H9 (cell line): ENCODE data around the gene RRAD. TPM values are rescaled to one million over a fixed set of nuclear protein-coding genes. Genes with fewer than 3 reads are reported as not detected.

Source experiments
- DNase-seq: peaks from one replicate; pipeline ENCODE4 v3.0.0-alpha.2; 2017
- H2AFZ ChIP-seq: one replicate; pipeline ENCODE4 v1.6.1; 2013; ENCODE audit warnings: mild to moderate bottlenecking, low read length, control low read depth, moderate library complexity
- H2AK5ac ChIP-seq: 2 replicates; pipeline ENCODE4 v1.6.1; 2013; ENCODE audit warnings: low read length, control low read depth, mixed read lengths; ENCODE audit not compliant: insufficient read length
- H2BK120ac ChIP-seq: one replicate; pipeline ENCODE4 v1.6.1; 2013; ENCODE audit warnings: low read depth, mild to moderate bottlenecking, low read length, control low read depth, inconsistent platforms; ENCODE audit not compliant: poor library complexity, severe bottlenecking
- H2BK12ac ChIP-seq: 2 replicates; pipeline ENCODE4 v1.6.1; 2013; ENCODE audit warnings: low read length, control low read depth, mixed read lengths, low read depth; ENCODE audit not compliant: insufficient read length
- H2BK15ac ChIP-seq: 2 replicates; pipeline ENCODE4 v1.6.1; 2013; ENCODE audit warnings: low read depth, low read length, control low read depth
- H2BK20ac ChIP-seq: one replicate; pipeline ENCODE4 v1.6.1; 2013; ENCODE audit warnings: low read depth, mild to moderate bottlenecking, low read length, control low read depth, inconsistent platforms; ENCODE audit not compliant: poor library complexity, severe bottlenecking
- H2BK5ac ChIP-seq: 2 replicates; pipeline ENCODE4 v1.6.1; 2013; ENCODE audit warnings: low read length, control low read depth, mixed read lengths; ENCODE audit not compliant: insufficient read length
- H3K14ac ChIP-seq: 2 replicates; pipeline ENCODE4 v1.6.1; 2013; ENCODE audit warnings: low read length, control low read depth; ENCODE audit not compliant: insufficient read depth
- H3K18ac ChIP-seq: 2 replicates; pipeline ENCODE4 v1.6.1; 2013; ENCODE audit warnings: low read depth, mild to moderate bottlenecking, mixed read lengths, low read length, control low read depth; ENCODE audit not compliant: insufficient read length
- H3K23ac ChIP-seq: 2 replicates; pipeline ENCODE4 v1.6.1; 2013; ENCODE audit warnings: low read length, control low read depth, mixed read lengths, low read depth; ENCODE audit not compliant: insufficient read length
- H3K23me2 ChIP-seq: 2 replicates; pipeline ENCODE4 v1.6.1; 2013; ENCODE audit warnings: low read depth, mild to moderate bottlenecking, mixed read lengths, low read length, control low read depth; ENCODE audit not compliant: insufficient read length, poor library complexity, severe bottlenecking
- H3K27ac ChIP-seq: 2 replicates; pipeline ENCODE4 v1.5.1; 2013; ENCODE audit warnings: low read length, control low read depth, mixed read lengths, low read depth; ENCODE audit not compliant: insufficient read length
- H3K27me3 ChIP-seq: 2 replicates; pipeline ENCODE4 v1.6.1; 2013; ENCODE audit warnings: low read length, control low read depth, inconsistent platforms; ENCODE audit not compliant: insufficient read depth
- H3K4ac ChIP-seq: 2 replicates; pipeline ENCODE4 v1.6.1; 2013; ENCODE audit warnings: low read depth, mild to moderate bottlenecking, control low read depth, inconsistent platforms, low read length, moderate library complexity
- H3K4me1 ChIP-seq: 2 replicates; pipeline ENCODE4 v1.6.1; 2013; ENCODE audit warnings: low read length, control low read depth, inconsistent platforms; ENCODE audit not compliant: insufficient read depth
- H3K4me2 ChIP-seq: 2 replicates; pipeline ENCODE4 v1.6.1; 2013; ENCODE audit warnings: low read length, control low read depth, mixed read lengths; ENCODE audit not compliant: insufficient read length, insufficient read depth
- H3K56ac ChIP-seq: 2 replicates; pipeline ENCODE4 v1.6.1; 2013; ENCODE audit warnings: low read depth, mild to moderate bottlenecking, mixed read lengths, low read length, control low read depth; ENCODE audit not compliant: insufficient read length
- H3K79me1 ChIP-seq: 2 replicates; pipeline ENCODE4 v1.6.1; 2013; ENCODE audit warnings: low read depth, mild to moderate bottlenecking, moderate library complexity, low read length, control low read depth, inconsistent platforms; ENCODE audit not compliant: insufficient read depth, poor library complexity, severe bottlenecking
- H3K79me2 ChIP-seq: 2 replicates; pipeline ENCODE4 v1.6.1; 2013; ENCODE audit warnings: low read length, control low read depth, inconsistent platforms; ENCODE audit not compliant: insufficient read depth
- H3K9ac ChIP-seq: 2 replicates; pipeline ENCODE4 v1.6.1; 2013; ENCODE audit warnings: low read length, control low read depth, mixed read lengths; ENCODE audit not compliant: insufficient read length; ENCODE audit errors: extremely low read depth
- H3K9me3 ChIP-seq: one replicate; pipeline ENCODE4 v1.6.1; 2013; ENCODE audit warnings: low read depth, low read length, inconsistent platforms; ENCODE audit not compliant: control insufficient read depth
- H3T11ph ChIP-seq: one replicate; pipeline ENCODE4 v1.6.1; 2013; ENCODE audit warnings: mild to moderate bottlenecking, low read length, control low read depth, inconsistent platforms
- H4K20me1 ChIP-seq: one replicate; pipeline ENCODE4 v1.6.1; 2013; ENCODE audit not compliant: control insufficient read depth, insufficient read length, insufficient read depth
- H4K5ac ChIP-seq: 2 replicates; pipeline ENCODE4 v1.6.1; 2013; ENCODE audit warnings: low read depth, mild to moderate bottlenecking, mixed read lengths, low read length, control low read depth; ENCODE audit not compliant: insufficient read length
- H4K8ac ChIP-seq: replicated peaks from 2 replicates; pipeline ENCODE4 v1.6.1; 2013; ENCODE audit warnings: low read length, control low read depth, mixed read lengths, low read depth; ENCODE audit not compliant: insufficient read length
- H4K91ac ChIP-seq: 2 replicates; pipeline ENCODE4 v1.6.1; 2013; ENCODE audit warnings: low read depth, mild to moderate bottlenecking, moderate library complexity, mixed read lengths, low read length, control low read depth; ENCODE audit not compliant: insufficient read length
- H3K27ac Mint-ChIP-seq, 3 experiments: 2 replicates in 2 of 3; 3 replicates in 1 of 3; pipeline ENCODE4 v1.8.0; 2020 to 2021; ENCODE audit warnings: mixed read lengths in 3 of 3, mild to moderate bottlenecking in 1 of 3, moderate library complexity in 1 of 3
- H3K27me3 Mint-ChIP-seq: 2 replicates; pipeline ENCODE4 v1.8.0; 2021; ENCODE audit warnings: low read depth, mild to moderate bottlenecking, moderate library complexity, mixed read lengths
- H3K36me3 Mint-ChIP-seq, 3 experiments: 2 replicates in 2 of 3; 3 replicates in 1 of 3; pipeline ENCODE4 v1.8.0; 2020 to 2021; ENCODE audit warnings: low read depth in 3 of 3, mixed read lengths in 3 of 3; ENCODE audit not compliant: insufficient read depth in 1 of 3
- H3K4me1 Mint-ChIP-seq, 2 experiments: 2 replicates each; pipeline ENCODE4 v1.8.0; 2020; ENCODE audit warnings: mixed read lengths in 2 of 2
- H3K4me3 Mint-ChIP-seq, 2 experiments: 2 replicates in 1 of 2; 3 replicates in 1 of 2; pipeline ENCODE4 v1.8.0; 2020 to 2021; ENCODE audit warnings: mild to moderate bottlenecking in 2 of 2, mixed read lengths in 2 of 2, moderate library complexity in 1 of 2
- H3K9me3 Mint-ChIP-seq, 2 experiments: 2 replicates in 1 of 2; 3 replicates in 1 of 2; pipeline ENCODE4 v1.8.0; 2020; ENCODE audit warnings: mild to moderate bottlenecking in 2 of 2, mixed read lengths in 2 of 2, moderate library complexity in 1 of 2
- WGBS: extraction: QIAGEN DNeasy Blood & Tissue Kit; methylation state at CpG from one replicate; pipeline ENCODE4 v1.1.7; 2013; ENCODE audit warnings: missing lambda C conversion rate, low lambda C conversion rate, mixed read lengths; ENCODE audit not compliant: insufficient read length; ENCODE audit errors: extremely low coverage; 5-methylcytosine and 5-hydroxymethylcytosine counted together
- total RNA-seq: library from RNA; stranded (reverse); gene quantifications from 2 replicates; pipeline ENCODE4 v1.2.1, GENCODE V29; 2021
- TF ChIP-seq, protein P1 (sequence below): fragments of 200-600 bp; sonication (generic); conservative IDR thresholded peaks from 3 replicates; pipeline ENCODE4 v1.8.0; 2021; ENCODE audit warnings: antibody characterized with exemption, mild to moderate bottlenecking

Gene RRAD
- total RNA-seq, 1 experiment from 2014 or later, result 0.72 TPM

DNA sequence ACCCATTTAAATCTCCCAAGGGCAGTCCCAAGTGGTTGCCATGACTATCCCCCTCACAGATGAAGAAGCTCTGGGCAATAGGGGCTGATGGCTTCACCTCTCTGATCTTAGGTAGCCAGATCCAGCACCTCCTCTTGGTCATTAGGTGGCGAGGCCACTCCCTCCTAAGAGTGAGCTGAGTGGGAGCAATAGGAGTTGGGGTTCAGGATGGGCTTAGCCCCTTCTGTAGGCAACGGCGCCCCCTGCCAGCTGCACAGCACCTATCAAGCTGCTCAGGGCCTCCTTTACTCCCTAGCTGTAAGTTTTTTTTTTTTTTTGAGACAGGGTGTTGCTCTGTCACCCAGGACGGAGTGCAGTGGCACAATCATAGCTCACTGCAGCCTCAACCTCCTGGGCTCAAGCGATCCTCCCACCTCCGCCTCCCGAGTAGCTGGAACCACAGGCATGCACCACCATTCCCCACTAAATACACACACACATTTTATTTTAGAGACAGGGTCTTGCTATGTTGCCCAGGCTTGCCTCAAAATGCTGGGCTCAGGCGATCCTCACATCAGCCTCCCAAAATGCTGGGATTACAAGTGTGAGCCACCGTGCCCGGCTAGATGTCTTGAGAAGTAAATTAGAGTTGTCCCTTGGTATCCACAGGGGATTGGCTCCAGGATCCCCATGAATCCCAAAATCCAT, 3.5 kb upstream of the RRAD start:
- Histone ChIP-seq H3K4ac (no peak overlapping the region), H2AK5ac (no peak overlapping the region), H3K23ac (no peak overlapping the region), H3K56ac (no peak overlapping the region), H2BK5ac (no peak overlapping the region), H3K27me3 (peaks cover 15% of the 10 kb centered on the region; the same call in 1 of the 2 replicates), H2BK15ac (no peak overlapping the region), H4K8ac (no peak overlapping the region), H3K23me2 (peaks cover 11% of the 10 kb centered on the region), H3K4me2 (no peak overlapping the region), H3K18ac (peak overlapping the region; percentile 18), H3K79me1 (no peaks in the 10 kb centered on the region), H4K5ac (no peak overlapping the region), H2BK20ac (no peak overlapping the region), H2BK12ac (no peak overlapping the region), H4K20me1 (no peaks in the 10 kb centered on the region), H3T11ph (no peak overlapping the region), H3K9ac (no peak overlapping the region), H2AFZ (no peak overlapping the region), H3K4me1 (no peaks in the 10 kb centered on the region), H3K14ac (no peak overlapping the region), H2BK120ac (no peak overlapping the region), H3K27ac (no peak overlapping the region), H3K9me3 (no peaks in the 10 kb centered on the region), H4K91ac (no peak overlapping the region), H3K79me2 (no peaks in the 10 kb centered on the region)
- Mint-ChIP-seq H3K9me3 (no peaks in the 10 kb centered on the region; a peak in 1 of 5 replicates), H3K27me3 (peaks cover 44% of the 10 kb centered on the region), H3K27ac (no peak overlapping the region), H3K36me3 (peaks cover 3 to 15% (median 5%) of the 10 kb centered on the region in 3 experiments), H3K4me1 (peaks cover 21 to 27% of the 10 kb centered on the region in 2 experiments), H3K4me3 (no peak overlapping the region)
- DNase-seq, result peak; percentile 70
- no CpG with 5 or more reads among the region's 10 CpGs for WGBS
- TF ChIP-seq, protein P1, sequence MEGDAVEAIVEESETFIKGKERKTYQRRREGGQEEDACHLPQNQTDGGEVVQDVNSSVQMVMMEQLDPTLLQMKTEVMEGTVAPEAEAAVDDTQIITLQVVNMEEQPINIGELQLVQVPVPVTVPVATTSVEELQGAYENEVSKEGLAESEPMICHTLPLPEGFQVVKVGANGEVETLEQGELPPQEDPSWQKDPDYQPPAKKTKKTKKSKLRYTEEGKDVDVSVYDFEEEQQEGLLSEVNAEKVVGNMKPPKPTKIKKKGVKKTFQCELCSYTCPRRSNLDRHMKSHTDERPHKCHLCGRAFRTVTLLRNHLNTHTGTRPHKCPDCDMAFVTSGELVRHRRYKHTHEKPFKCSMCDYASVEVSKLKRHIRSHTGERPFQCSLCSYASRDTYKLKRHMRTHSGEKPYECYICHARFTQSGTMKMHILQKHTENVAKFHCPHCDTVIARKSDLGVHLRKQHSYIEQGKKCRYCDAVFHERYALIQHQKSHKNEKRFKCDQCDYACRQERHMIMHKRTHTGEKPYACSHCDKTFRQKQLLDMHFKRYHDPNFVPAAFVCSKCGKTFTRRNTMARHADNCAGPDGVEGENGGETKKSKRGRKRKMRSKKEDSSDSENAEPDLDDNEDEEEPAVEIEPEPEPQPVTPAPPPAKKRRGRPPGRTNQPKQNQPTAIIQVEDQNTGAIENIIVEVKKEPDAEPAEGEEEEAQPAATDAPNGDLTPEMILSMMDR, result peak; percentile 68
